D721Med (cell line): ENCODE data around the gene ST6GAL2.

Source experiments
- DNase-seq: peaks from one replicate; pipeline ENCODE4 v3.0.0; 2011; ENCODE audit warnings: low spot score; ENCODE audit not compliant: insufficient read length
- FAIRE-seq: peaks from 2 replicates; lab custom pipeline; 2011; peaks lifted over from hg19 to GRCh38; lab: Jason Lieb, UNC
- CTCF ChIP-seq: IDR thresholded peaks from 2 replicates; pipeline ENCODE4 v1.5.1; 2012; ENCODE audit warnings: mild to moderate bottlenecking, control low read depth; ENCODE audit not compliant: insufficient read depth; ENCODE audit errors: missing control alignments

ST6GAL2 gene

GRCh38 chr2:106831241-106831640 is 54.7 kb downstream of the ST6GAL2 start:
- no peak for DNase-seq
- TF ChIP-seq CTCF, result no peak
- no peak for FAIRE-seq

- DNase-seq (no peak), FAIRE-seq (no peak)
- TF ChIP-seq CTCF, result no peak
These were observed 55.8 kb downstream of the ST6GAL2 start for GRCh38 chr2:106830191-106830590.

GRCh38 chr2:106828119-106828518 is 57.8 kb downstream of the ST6GAL2 start:
- DNase-seq, result no peak
- FAIRE-seq, result no peak
- no peak for TF ChIP-seq CTCF

GRCh38 chr2:106827158-106827557 is 58.8 kb downstream of the ST6GAL2 start:
- DNase-seq (no peak), FAIRE-seq (no peak)
- no peak for TF ChIP-seq CTCF

- FAIRE-seq, result no peak
- TF ChIP-seq CTCF, result no peak
- no peak for DNase-seq
These were observed 60.8 kb downstream of the ST6GAL2 start for GRCh38 chr2:106825161-106825560.

GRCh38 chr2:106816974-106817373 is 69.0 kb downstream of the ST6GAL2 start:
- TF ChIP-seq CTCF, result no peak
- DNase-seq (no peak), FAIRE-seq (no peak)

GRCh38 chr2:106812841-106813240 is 73.1 kb downstream of the ST6GAL2 start:
- FAIRE-seq, result no peak
- no peak for DNase-seq
- no peak for TF ChIP-seq CTCF
